Activated naive CD4-positive, alpha-beta T cell treated with anti-CD3 and anti-CD28 coated beads, Interleukin-2, amount 50 U/mL, for 24 hours (primary cell): ENCODE data around the gene PVALEF.

Experiments
- H3K27ac Mint-ChIP-seq: one replicate; pipeline ENCODE4 v1.8.0; 2021; ENCODE audit warnings: mild to moderate bottlenecking, mixed read lengths
- H3K27me3 Mint-ChIP-seq: one replicate; pipeline ENCODE4 v1.8.0; 2021; ENCODE audit warnings: mixed read lengths
- H3K36me3 Mint-ChIP-seq: one replicate; pipeline ENCODE4 v1.8.0; 2021; ENCODE audit warnings: mixed read lengths
- H3K4me1 Mint-ChIP-seq: one replicate; pipeline ENCODE4 v1.8.0; 2021; ENCODE audit warnings: mixed read lengths
- H3K4me3 Mint-ChIP-seq: one replicate; pipeline ENCODE4 v1.8.0; 2021; ENCODE audit warnings: mild to moderate bottlenecking, mixed read lengths
- H3K9me3 Mint-ChIP-seq: one replicate; pipeline ENCODE4 v1.8.0; 2021; ENCODE audit warnings: mixed read lengths

PVALEF gene

DNA sequence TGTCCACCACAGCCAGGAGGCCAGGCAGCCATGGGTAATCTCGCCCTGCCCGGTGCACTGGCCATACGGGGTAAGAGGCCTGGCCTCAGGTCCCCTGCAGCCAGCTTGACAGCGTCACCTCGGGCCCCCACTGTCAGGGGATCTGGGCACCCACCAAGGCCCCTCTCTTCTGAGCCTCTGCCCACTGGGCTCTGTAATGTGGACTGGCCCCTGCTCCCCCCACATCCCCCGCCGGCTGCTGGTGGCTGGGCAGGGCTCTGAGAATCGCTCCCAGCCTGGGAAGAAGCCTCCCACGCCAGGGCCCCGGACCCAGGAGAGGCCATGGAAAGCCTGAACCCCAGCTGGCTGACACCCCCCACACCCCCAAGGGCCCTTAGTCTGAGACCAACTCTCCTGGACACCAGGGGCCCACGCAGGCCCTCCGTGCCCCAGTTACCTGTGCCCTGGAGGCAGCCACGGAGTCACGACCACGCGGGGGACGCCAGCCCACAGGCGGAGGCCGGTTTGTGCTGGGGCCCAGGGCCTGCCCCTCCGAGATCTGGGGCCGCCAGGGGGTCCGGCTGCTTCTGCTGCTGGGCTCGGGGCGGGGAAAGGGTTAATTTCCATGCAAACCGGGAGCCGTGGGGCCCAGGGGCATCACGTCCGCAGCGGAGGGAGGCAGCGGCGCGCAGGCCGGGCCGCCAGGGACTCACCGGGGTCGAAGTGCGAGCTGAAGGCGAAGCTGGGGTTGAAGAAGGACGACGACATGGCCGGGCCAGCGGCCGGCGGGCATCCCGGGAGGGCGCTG is at the start of gene PVALEF:
TSS of gene PVALEF (plus strand) at position 262 of the 787 bp plus-strand sequence. CDS start 15,720 bp downstream, outside the sequence.
- Mint-ChIP-seq H3K36me3 (no peaks in the 10 kb centered on the region), H3K9me3 (no peaks in the 10 kb centered on the region), H3K4me3 (peak within 1 kb of the TSS; percentile 59), H3K4me1 (peaks cover 15% of the 10 kb centered on the region), H3K27ac (no peak within 1 kb of the TSS), H3K27me3 (peaks cover 1% of the 10 kb centered on the region)

- no peaks in the 10 kb centered on the region for H3K4me1 Mint-ChIP-seq
- no peaks in the 10 kb centered on the region for H3K36me3 Mint-ChIP-seq
- no peaks in the 10 kb centered on the region for H3K27me3 Mint-ChIP-seq
- H3K4me3 Mint-ChIP-seq = no peak overlapping the region
- H3K27ac Mint-ChIP-seq = no peak overlapping the region
- no peaks in the 10 kb centered on the region for H3K9me3 Mint-ChIP-seq
These were observed 49.4 kb upstream of the PVALEF start for GRCh38 chr17:81115749-81116464.

DNA sequence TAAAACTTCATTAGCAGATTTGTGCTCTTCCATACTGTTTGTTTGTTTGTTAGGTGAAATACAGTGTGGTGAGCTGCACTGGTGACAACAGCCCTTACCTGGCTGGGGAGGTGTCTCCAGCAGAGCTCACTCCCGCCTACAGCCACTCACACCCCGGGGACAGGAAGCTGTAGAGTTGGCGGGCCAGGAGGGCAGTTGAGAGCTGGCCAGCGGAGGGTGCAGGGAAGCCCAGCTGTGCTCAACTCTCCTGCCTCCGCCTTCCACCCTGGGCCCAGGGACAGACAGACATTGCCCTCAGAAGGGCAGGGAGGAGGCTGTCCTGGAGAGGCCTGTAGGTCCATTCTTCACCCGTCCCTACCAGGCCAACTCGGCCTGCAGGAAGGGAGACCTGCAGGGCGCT is 48.6 kb upstream of the PVALEF start:
- H3K4me3 Mint-ChIP-seq = no peak overlapping the region
- no peaks in the 10 kb centered on the region for H3K36me3 Mint-ChIP-seq
- no peaks in the 10 kb centered on the region for H3K27me3 Mint-ChIP-seq
- no peak overlapping the region for H3K27ac Mint-ChIP-seq
- no peaks in the 10 kb centered on the region for H3K9me3 Mint-ChIP-seq
- no peaks in the 10 kb centered on the region for H3K4me1 Mint-ChIP-seq

GRCh38 chr17:81117672-81118198 is 47.6 kb upstream of the PVALEF start:
- Mint-ChIP-seq H3K27ac (no peak overlapping the region), H3K36me3 (no peaks in the 10 kb centered on the region), H3K27me3 (no peaks in the 10 kb centered on the region), H3K4me3 (no peak overlapping the region), H3K4me1 (no peaks in the 10 kb centered on the region), H3K9me3 (no peaks in the 10 kb centered on the region)

DNA sequence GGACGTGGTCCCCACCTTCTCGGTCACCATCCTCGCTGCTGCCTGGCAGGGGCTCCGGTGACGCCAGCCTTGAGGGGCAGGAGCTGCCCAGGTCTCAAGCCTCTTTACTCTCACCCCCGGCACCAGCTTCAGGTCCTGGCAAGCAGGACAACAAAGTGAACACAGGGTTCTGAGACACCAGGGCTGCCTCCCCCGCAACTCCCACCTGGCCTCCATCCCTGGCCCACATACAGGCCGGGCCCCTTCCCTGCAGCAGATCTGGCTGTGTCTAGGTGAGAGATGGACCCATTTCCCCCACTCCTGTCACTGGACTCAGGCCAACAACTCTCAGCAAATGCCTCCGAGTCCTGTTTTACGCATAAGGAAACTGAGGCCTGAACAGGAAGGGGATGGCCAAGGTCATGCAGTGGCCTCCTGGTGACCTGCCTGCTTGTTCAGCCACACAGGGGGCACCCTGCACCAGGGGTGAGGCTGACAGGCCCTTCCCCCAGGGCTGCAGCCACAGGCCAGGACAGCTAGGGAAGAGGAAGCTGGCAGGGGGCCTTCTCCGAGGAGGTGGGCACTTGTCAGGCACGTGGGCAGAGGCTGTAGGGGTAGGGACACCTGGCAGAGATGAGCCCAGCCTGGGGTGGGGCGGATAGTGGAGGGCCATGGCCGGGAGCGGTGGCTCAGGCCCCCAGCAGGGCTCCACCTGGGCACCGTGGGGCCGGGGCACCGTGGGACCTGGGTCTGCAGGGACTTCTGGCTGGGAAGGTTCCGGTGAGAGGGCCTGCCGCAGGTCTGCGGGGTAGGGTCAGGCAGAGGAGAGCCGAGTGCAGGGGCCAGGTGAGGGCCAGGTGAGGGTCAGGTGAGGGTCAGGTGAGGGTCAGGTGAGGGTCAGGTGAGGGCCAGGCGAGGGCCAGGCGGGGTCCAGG is 46.7 kb upstream of the PVALEF start:
- Mint-ChIP-seq H3K4me3 (peak overlapping the region; percentile 44), H3K9me3 (no peaks in the 10 kb centered on the region), H3K4me1 (no peaks in the 10 kb centered on the region), H3K27ac (peak overlapping the region; percentile 51), H3K27me3 (no peaks in the 10 kb centered on the region), H3K36me3 (no peaks in the 10 kb centered on the region)

- Mint-ChIP-seq H3K27ac (peak overlapping the region; percentile 30), H3K27me3 (no peaks in the 10 kb centered on the region), H3K9me3 (no peaks in the 10 kb centered on the region), H3K36me3 (no peaks in the 10 kb centered on the region), H3K4me1 (no peaks in the 10 kb centered on the region), H3K4me3 (peak overlapping the region; percentile 44)
These were observed 45.8 kb upstream of the PVALEF start for GRCh38 chr17:81119223-81120148.

GRCh38 chr17:81120149-81120484 is 45.2 kb upstream of the PVALEF start:
- no peaks in the 10 kb centered on the region for H3K9me3 Mint-ChIP-seq
- no peaks in the 10 kb centered on the region for H3K4me1 Mint-ChIP-seq

GRCh38 chr17:81120695-81121621 is 44.3 kb upstream of the PVALEF start:
- Mint-ChIP-seq H3K4me3 (no peak overlapping the region), H3K36me3 (no peaks in the 10 kb centered on the region), H3K4me1 (no peaks in the 10 kb centered on the region), H3K27ac (no peak overlapping the region), H3K27me3 (no peaks in the 10 kb centered on the region), H3K9me3 (no peaks in the 10 kb centered on the region)

More at GRCh38 chr17:81120149-81120484, 45.2 kb upstream of the PVALEF start:
- Mint-ChIP-seq H3K27ac (no peak overlapping the region), H3K27me3 (no peaks in the 10 kb centered on the region), H3K4me3 (no peak overlapping the region), H3K36me3 (no peaks in the 10 kb centered on the region)

- H3K27ac Mint-ChIP-seq = no peak overlapping the region
- no peak overlapping the region for H3K4me3 Mint-ChIP-seq
- no peaks in the 10 kb centered on the region for H3K27me3 Mint-ChIP-seq
- H3K9me3 Mint-ChIP-seq = no peaks in the 10 kb centered on the region
- H3K36me3 Mint-ChIP-seq = no peaks in the 10 kb centered on the region
- H3K4me1 Mint-ChIP-seq = no peaks in the 10 kb centered on the region
These were observed 43.2 kb upstream of the PVALEF start for GRCh38 chr17:81121841-81122733.

- no peaks in the 10 kb centered on the region for H3K27me3 Mint-ChIP-seq
- no peaks in the 10 kb centered on the region for H3K9me3 Mint-ChIP-seq
- no peaks in the 10 kb centered on the region for H3K36me3 Mint-ChIP-seq
- peak overlapping the region; percentile 23 for H3K27ac Mint-ChIP-seq
- H3K4me3 Mint-ChIP-seq = no peak overlapping the region
- no peaks in the 10 kb centered on the region for H3K4me1 Mint-ChIP-seq
These were observed 42.0 kb upstream of the PVALEF start for GRCh38 chr17:81123052-81124048.

GRCh38 chr17:81124377-81124776 is 40.9 kb upstream of the PVALEF start:
- no peaks in the 10 kb centered on the region for H3K9me3 Mint-ChIP-seq
- H3K4me1 Mint-ChIP-seq = no peaks in the 10 kb centered on the region
- no peak overlapping the region for H3K4me3 Mint-ChIP-seq
- H3K27me3 Mint-ChIP-seq = no peaks in the 10 kb centered on the region
- H3K36me3 Mint-ChIP-seq = no peaks in the 10 kb centered on the region
- no peak overlapping the region for H3K27ac Mint-ChIP-seq

- Mint-ChIP-seq H3K4me1 (no peaks in the 10 kb centered on the region), H3K27me3 (no peaks in the 10 kb centered on the region), H3K36me3 (no peaks in the 10 kb centered on the region), H3K9me3 (no peaks in the 10 kb centered on the region), H3K4me3 (no peak overlapping the region), H3K27ac (no peak overlapping the region)
These were observed 39.7 kb upstream of the PVALEF start for GRCh38 chr17:81125573-81126081.
